Loucy (cell line): ENCODE results near the gene STON2.

Experiments
- H2AFZ ChIP-seq: fragments of 200-600 bp; sonication (generic); 2 replicates; pipeline ENCODE4 v1.6.0; 2016; ENCODE audit warnings: antibody characterized with exemption, mild to moderate bottlenecking, low read length, moderate library complexity
- H3F3A ChIP-seq: fragments of 200-600 bp; 2 replicates; pipeline ENCODE4 v1.6.0; 2016; ENCODE audit warnings: antibody characterized with exemption, low read depth, mild to moderate bottlenecking
- H3K27me3 ChIP-seq: fragments of 200-600 bp; sonication (generic); 2 replicates; pipeline ENCODE4 v1.6.1; 2014; ENCODE audit warnings: low read length, mild to moderate bottlenecking; ENCODE audit not compliant: insufficient read depth, poor library complexity, severe bottlenecking
- H3K36me3 ChIP-seq: fragments of 200-600 bp; sonication (generic); 2 replicates; pipeline ENCODE4 v1.6.1; 2016; ENCODE audit warnings: low read length; ENCODE audit not compliant: insufficient read depth
- H3K4me1 ChIP-seq: fragments of 200-600 bp; sonication (generic); 2 replicates; pipeline ENCODE4 v1.5.1; 2014; ENCODE audit warnings: low read length, mild to moderate bottlenecking; ENCODE audit not compliant: insufficient read depth, poor library complexity, severe bottlenecking
- H3K4me2 ChIP-seq: fragments of 200-600 bp; sonication (generic); 2 replicates; pipeline ENCODE4 v1.6.0; 2014; ENCODE audit warnings: antibody characterized with exemption, low read length, low read depth, mild to moderate bottlenecking; ENCODE audit not compliant: poor library complexity, severe bottlenecking
- H3K4me3 ChIP-seq: fragments of 200-600 bp; sonication (generic); 2 replicates; pipeline ENCODE4 v1.5.1; 2014; ENCODE audit warnings: low read length, mild to moderate bottlenecking, mixed read lengths; ENCODE audit not compliant: poor library complexity, severe bottlenecking
- H3K79me2 ChIP-seq: fragments of 200-600 bp; sonication (generic); 2 replicates; pipeline ENCODE4 v1.6.1; 2014; ENCODE audit warnings: low read length; ENCODE audit not compliant: insufficient read depth
- H3K9ac ChIP-seq: fragments of 200-600 bp; sonication (generic); 2 replicates; pipeline ENCODE4 v1.6.0; 2014; ENCODE audit warnings: mild to moderate bottlenecking, low read depth, low read length, moderate library complexity; ENCODE audit not compliant: poor library complexity, severe bottlenecking
- H3K9me2 ChIP-seq: fragments of 200-600 bp; sonication (generic); replicated peaks from 2 replicates; pipeline ENCODE4 v1.6.1; 2016; ENCODE audit warnings: low read depth, low read length, mixed read lengths
- H3K9me3 ChIP-seq: fragments of 200-600 bp; sonication (generic); 2 replicates; pipeline ENCODE4 v1.6.1; 2014; ENCODE audit warnings: mild to moderate bottlenecking, antibody characterized with exemption, low read length, low read depth; ENCODE audit not compliant: insufficient read depth
- H4K20me1 ChIP-seq: fragments of 200-600 bp; sonication (generic); 2 replicates; pipeline ENCODE4 v1.6.0; 2014; ENCODE audit warnings: antibody characterized with exemption, low read length, mild to moderate bottlenecking; ENCODE audit not compliant: insufficient read depth, poor library complexity, severe bottlenecking
- EZH2phosphoT487 ChIP-seq: fragments of 200-600 bp; IDR thresholded peaks from 2 replicates; pipeline ENCODE4 v1.6.1; 2018; ENCODE audit warnings: antibody characterized with exemption, mild to moderate bottlenecking, moderate library complexity, borderline replicate concordance
- TF ChIP-seq, protein P1 (sequence below): fragments of 200-600 bp; sonication (generic); conservative IDR thresholded peaks from 2 replicates; pipeline ENCODE4 v1.5.1; 2014; ENCODE audit warnings: mild to moderate bottlenecking, antibody characterized with exemption, low read length

STON2 gene

DNA sequence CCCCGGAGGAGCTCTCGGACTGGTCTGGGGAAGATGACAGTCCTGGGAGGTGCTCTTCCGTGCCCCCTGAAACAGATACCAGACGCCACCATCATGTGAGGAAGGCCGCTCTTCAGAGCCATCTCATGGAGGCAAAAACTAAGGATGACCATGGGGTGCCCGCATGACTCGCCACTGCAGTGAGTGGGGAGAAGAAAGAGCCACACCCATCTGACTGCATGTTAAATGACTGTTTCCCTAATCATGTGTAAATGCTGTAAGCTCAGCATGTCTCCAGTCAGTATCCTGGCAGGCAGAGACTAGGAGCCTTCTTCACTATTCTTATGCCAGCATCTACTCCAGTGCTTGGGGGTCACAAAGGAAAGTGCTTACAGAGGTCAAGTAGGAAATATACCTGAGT is 4.0 kb downstream of the STON2 start:
- Histone ChIP-seq H3K36me3 (no peaks in the 10 kb centered on the region), H2AFZ (no peak overlapping the region), H3F3A (no peaks in the 10 kb centered on the region), H3K79me2 (no peaks in the 10 kb centered on the region), H4K20me1 (no peaks in the 10 kb centered on the region), H3K9ac (no peak overlapping the region), H3K4me2 (no peak overlapping the region), H3K9me2 (no peaks in the 10 kb centered on the region), H3K4me1 (no peaks in the 10 kb centered on the region), H3K27me3 (no peaks in the 10 kb centered on the region), H3K4me3 (no peak overlapping the region), H3K9me3 (no peaks in the 10 kb centered on the region)
- TF ChIP-seq, protein P1, sequence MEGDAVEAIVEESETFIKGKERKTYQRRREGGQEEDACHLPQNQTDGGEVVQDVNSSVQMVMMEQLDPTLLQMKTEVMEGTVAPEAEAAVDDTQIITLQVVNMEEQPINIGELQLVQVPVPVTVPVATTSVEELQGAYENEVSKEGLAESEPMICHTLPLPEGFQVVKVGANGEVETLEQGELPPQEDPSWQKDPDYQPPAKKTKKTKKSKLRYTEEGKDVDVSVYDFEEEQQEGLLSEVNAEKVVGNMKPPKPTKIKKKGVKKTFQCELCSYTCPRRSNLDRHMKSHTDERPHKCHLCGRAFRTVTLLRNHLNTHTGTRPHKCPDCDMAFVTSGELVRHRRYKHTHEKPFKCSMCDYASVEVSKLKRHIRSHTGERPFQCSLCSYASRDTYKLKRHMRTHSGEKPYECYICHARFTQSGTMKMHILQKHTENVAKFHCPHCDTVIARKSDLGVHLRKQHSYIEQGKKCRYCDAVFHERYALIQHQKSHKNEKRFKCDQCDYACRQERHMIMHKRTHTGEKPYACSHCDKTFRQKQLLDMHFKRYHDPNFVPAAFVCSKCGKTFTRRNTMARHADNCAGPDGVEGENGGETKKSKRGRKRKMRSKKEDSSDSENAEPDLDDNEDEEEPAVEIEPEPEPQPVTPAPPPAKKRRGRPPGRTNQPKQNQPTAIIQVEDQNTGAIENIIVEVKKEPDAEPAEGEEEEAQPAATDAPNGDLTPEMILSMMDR, result no peak
- no peak for TF ChIP-seq EZH2phosphoT487

DNA sequence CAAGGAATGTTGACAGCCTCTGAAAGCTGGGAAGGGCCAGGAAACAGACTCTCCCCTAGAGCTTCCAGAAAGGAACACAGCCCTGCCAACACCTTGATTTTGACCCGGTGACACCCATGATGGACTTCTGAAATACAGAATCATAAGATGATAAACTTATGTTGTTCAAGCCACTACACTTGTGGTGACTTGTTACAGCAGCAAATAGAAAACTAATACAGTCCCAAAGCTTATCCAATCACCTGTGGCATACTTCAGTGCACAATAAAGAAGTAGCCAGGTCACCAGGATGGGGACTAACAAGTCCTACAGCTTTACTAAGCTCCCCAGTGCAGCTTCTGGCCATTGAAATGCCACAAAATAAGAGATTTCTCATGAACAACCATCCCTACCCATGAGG is 5.4 kb downstream of the STON2 start:
- no peak overlapping the region for H2AFZ ChIP-seq
- no peaks in the 10 kb centered on the region for H3K9me2 ChIP-seq
- H3K9ac ChIP-seq, result no peak overlapping the region
- H3K4me1 ChIP-seq, result no peaks in the 10 kb centered on the region
- no peak overlapping the region for H3K4me3 ChIP-seq
- no peaks in the 10 kb centered on the region for H3K36me3 ChIP-seq
- no peaks in the 10 kb centered on the region for H3K79me2 ChIP-seq
- H3K4me2 ChIP-seq, result no peak overlapping the region
- no peaks in the 10 kb centered on the region for H3F3A ChIP-seq
- no peaks in the 10 kb centered on the region for H3K27me3 ChIP-seq
- no peak for TF ChIP-seq EZH2phosphoT487
- TF ChIP-seq, protein P1, result no peak
- H3K9me3 ChIP-seq, result no peaks in the 10 kb centered on the region
- H4K20me1 ChIP-seq, result no peaks in the 10 kb centered on the region

DNA sequence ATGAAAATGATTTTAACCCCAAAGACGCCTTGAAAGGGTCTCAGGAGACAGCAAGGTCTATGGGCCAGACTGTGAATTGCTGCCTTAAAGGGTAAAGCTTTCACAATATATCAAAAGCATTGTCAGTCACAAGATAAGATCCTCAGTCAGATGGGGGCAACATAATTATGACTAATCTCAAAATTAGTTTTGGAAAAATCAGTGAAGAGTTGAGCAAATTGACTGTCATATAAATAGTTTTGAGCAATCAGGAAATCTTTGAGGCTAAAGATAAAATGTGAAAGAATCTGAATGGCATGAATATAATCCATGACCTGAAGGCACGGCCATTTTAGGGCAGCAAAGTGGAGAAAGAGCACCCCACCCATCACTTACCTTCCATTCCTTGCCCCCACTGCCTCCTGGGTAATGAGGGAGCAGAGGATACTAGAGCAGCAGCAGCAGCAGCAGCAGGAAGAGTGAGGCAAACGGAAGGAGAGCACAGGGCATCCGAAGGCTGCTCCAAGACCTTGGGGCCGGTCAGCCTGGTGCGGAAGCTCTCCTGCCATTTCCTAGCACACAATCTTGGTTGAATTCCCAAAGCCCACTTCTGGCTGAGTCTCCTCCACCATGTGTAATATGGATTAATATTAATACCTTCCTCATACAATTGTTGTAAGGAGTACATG is 7.0 kb downstream of the STON2 start:
- Histone ChIP-seq H3F3A (no peaks in the 10 kb centered on the region), H3K4me2 (no peak overlapping the region), H2AFZ (no peak overlapping the region), H3K27me3 (no peaks in the 10 kb centered on the region), H4K20me1 (no peaks in the 10 kb centered on the region), H3K79me2 (no peaks in the 10 kb centered on the region), H3K4me3 (no peak overlapping the region), H3K9me3 (no peaks in the 10 kb centered on the region), H3K9ac (no peak overlapping the region), H3K36me3 (no peaks in the 10 kb centered on the region), H3K9me2 (no peaks in the 10 kb centered on the region), H3K4me1 (no peaks in the 10 kb centered on the region)
- TF ChIP-seq, protein P1, result no peak
- TF ChIP-seq EZH2phosphoT487, result no peak
